H9 (cell line): ENCODE measurements around the gene ALPG. TPM values are rescaled to one million over a fixed set of nuclear protein-coding genes. Genes with fewer than 3 reads are reported as not detected.

Experiments
- DNase-seq: peaks from one replicate; pipeline ENCODE4 v3.0.0-alpha.2; 2017
- H2AFZ ChIP-seq: one replicate; pipeline ENCODE4 v1.6.1; 2013; ENCODE audit warnings: mild to moderate bottlenecking, low read length, control low read depth, moderate library complexity
- H2AK5ac ChIP-seq: 2 replicates; pipeline ENCODE4 v1.6.1; 2013; ENCODE audit warnings: low read length, control low read depth, mixed read lengths; ENCODE audit not compliant: insufficient read length
- H2BK120ac ChIP-seq: one replicate; pipeline ENCODE4 v1.6.1; 2013; ENCODE audit warnings: low read depth, mild to moderate bottlenecking, low read length, control low read depth, inconsistent platforms; ENCODE audit not compliant: poor library complexity, severe bottlenecking
- H2BK12ac ChIP-seq: 2 replicates; pipeline ENCODE4 v1.6.1; 2013; ENCODE audit warnings: low read length, control low read depth, mixed read lengths, low read depth; ENCODE audit not compliant: insufficient read length
- H2BK15ac ChIP-seq: 2 replicates; pipeline ENCODE4 v1.6.1; 2013; ENCODE audit warnings: low read depth, low read length, control low read depth
- H2BK20ac ChIP-seq: one replicate; pipeline ENCODE4 v1.6.1; 2013; ENCODE audit warnings: low read depth, mild to moderate bottlenecking, low read length, control low read depth, inconsistent platforms; ENCODE audit not compliant: poor library complexity, severe bottlenecking
- H2BK5ac ChIP-seq: 2 replicates; pipeline ENCODE4 v1.6.1; 2013; ENCODE audit warnings: low read length, control low read depth, mixed read lengths; ENCODE audit not compliant: insufficient read length
- H3K14ac ChIP-seq: 2 replicates; pipeline ENCODE4 v1.6.1; 2013; ENCODE audit warnings: low read length, control low read depth; ENCODE audit not compliant: insufficient read depth
- H3K18ac ChIP-seq: 2 replicates; pipeline ENCODE4 v1.6.1; 2013; ENCODE audit warnings: low read depth, mild to moderate bottlenecking, mixed read lengths, low read length, control low read depth; ENCODE audit not compliant: insufficient read length
- H3K23ac ChIP-seq: 2 replicates; pipeline ENCODE4 v1.6.1; 2013; ENCODE audit warnings: low read length, control low read depth, mixed read lengths, low read depth; ENCODE audit not compliant: insufficient read length
- H3K23me2 ChIP-seq: 2 replicates; pipeline ENCODE4 v1.6.1; 2013; ENCODE audit warnings: low read depth, mild to moderate bottlenecking, mixed read lengths, low read length, control low read depth; ENCODE audit not compliant: insufficient read length, poor library complexity, severe bottlenecking
- H3K27ac ChIP-seq: 2 replicates; pipeline ENCODE4 v1.5.1; 2013; ENCODE audit warnings: low read length, control low read depth, mixed read lengths, low read depth; ENCODE audit not compliant: insufficient read length
- H3K27me3 ChIP-seq: 2 replicates; pipeline ENCODE4 v1.6.1; 2013; ENCODE audit warnings: low read length, control low read depth, inconsistent platforms; ENCODE audit not compliant: insufficient read depth
- H3K4ac ChIP-seq: 2 replicates; pipeline ENCODE4 v1.6.1; 2013; ENCODE audit warnings: low read depth, mild to moderate bottlenecking, control low read depth, inconsistent platforms, low read length, moderate library complexity
- H3K4me1 ChIP-seq: 2 replicates; pipeline ENCODE4 v1.6.1; 2013; ENCODE audit warnings: low read length, control low read depth, inconsistent platforms; ENCODE audit not compliant: insufficient read depth
- H3K4me2 ChIP-seq: 2 replicates; pipeline ENCODE4 v1.6.1; 2013; ENCODE audit warnings: low read length, control low read depth, mixed read lengths; ENCODE audit not compliant: insufficient read length, insufficient read depth
- H3K56ac ChIP-seq: 2 replicates; pipeline ENCODE4 v1.6.1; 2013; ENCODE audit warnings: low read depth, mild to moderate bottlenecking, mixed read lengths, low read length, control low read depth; ENCODE audit not compliant: insufficient read length
- H3K79me1 ChIP-seq: 2 replicates; pipeline ENCODE4 v1.6.1; 2013; ENCODE audit warnings: low read depth, mild to moderate bottlenecking, moderate library complexity, low read length, control low read depth, inconsistent platforms; ENCODE audit not compliant: insufficient read depth, poor library complexity, severe bottlenecking
- H3K79me2 ChIP-seq: 2 replicates; pipeline ENCODE4 v1.6.1; 2013; ENCODE audit warnings: low read length, control low read depth, inconsistent platforms; ENCODE audit not compliant: insufficient read depth
- H3K9ac ChIP-seq: 2 replicates; pipeline ENCODE4 v1.6.1; 2013; ENCODE audit warnings: low read length, control low read depth, mixed read lengths; ENCODE audit not compliant: insufficient read length; ENCODE audit errors: extremely low read depth
- H3K9me3 ChIP-seq: one replicate; pipeline ENCODE4 v1.6.1; 2013; ENCODE audit warnings: low read depth, low read length, inconsistent platforms; ENCODE audit not compliant: control insufficient read depth
- H3T11ph ChIP-seq: one replicate; pipeline ENCODE4 v1.6.1; 2013; ENCODE audit warnings: mild to moderate bottlenecking, low read length, control low read depth, inconsistent platforms
- H4K20me1 ChIP-seq: one replicate; pipeline ENCODE4 v1.6.1; 2013; ENCODE audit not compliant: control insufficient read depth, insufficient read length, insufficient read depth
- H4K5ac ChIP-seq: 2 replicates; pipeline ENCODE4 v1.6.1; 2013; ENCODE audit warnings: low read depth, mild to moderate bottlenecking, mixed read lengths, low read length, control low read depth; ENCODE audit not compliant: insufficient read length
- H4K8ac ChIP-seq: replicated peaks from 2 replicates; pipeline ENCODE4 v1.6.1; 2013; ENCODE audit warnings: low read length, control low read depth, mixed read lengths, low read depth; ENCODE audit not compliant: insufficient read length
- H4K91ac ChIP-seq: 2 replicates; pipeline ENCODE4 v1.6.1; 2013; ENCODE audit warnings: low read depth, mild to moderate bottlenecking, moderate library complexity, mixed read lengths, low read length, control low read depth; ENCODE audit not compliant: insufficient read length
- H3K27ac Mint-ChIP-seq, 3 experiments: 2 replicates in 2 of 3; 3 replicates in 1 of 3; pipeline ENCODE4 v1.8.0; 2020 to 2021; ENCODE audit warnings: mixed read lengths in 3 of 3, mild to moderate bottlenecking in 1 of 3, moderate library complexity in 1 of 3
- H3K27me3 Mint-ChIP-seq: 2 replicates; pipeline ENCODE4 v1.8.0; 2021; ENCODE audit warnings: low read depth, mild to moderate bottlenecking, moderate library complexity, mixed read lengths
- H3K36me3 Mint-ChIP-seq, 3 experiments: 2 replicates in 2 of 3; 3 replicates in 1 of 3; pipeline ENCODE4 v1.8.0; 2020 to 2021; ENCODE audit warnings: low read depth in 3 of 3, mixed read lengths in 3 of 3; ENCODE audit not compliant: insufficient read depth in 1 of 3
- H3K4me1 Mint-ChIP-seq, 2 experiments: 2 replicates each; pipeline ENCODE4 v1.8.0; 2020; ENCODE audit warnings: mixed read lengths in 2 of 2
- H3K4me3 Mint-ChIP-seq, 2 experiments: 2 replicates in 1 of 2; 3 replicates in 1 of 2; pipeline ENCODE4 v1.8.0; 2020 to 2021; ENCODE audit warnings: mild to moderate bottlenecking in 2 of 2, mixed read lengths in 2 of 2, moderate library complexity in 1 of 2
- H3K9me3 Mint-ChIP-seq, 2 experiments: 2 replicates in 1 of 2; 3 replicates in 1 of 2; pipeline ENCODE4 v1.8.0; 2020; ENCODE audit warnings: mild to moderate bottlenecking in 2 of 2, mixed read lengths in 2 of 2, moderate library complexity in 1 of 2
- WGBS: extraction: QIAGEN DNeasy Blood & Tissue Kit; methylation state at CpG from one replicate; pipeline ENCODE4 v1.1.7; 2013; ENCODE audit warnings: missing lambda C conversion rate, low lambda C conversion rate, mixed read lengths; ENCODE audit not compliant: insufficient read length; ENCODE audit errors: extremely low coverage; 5-methylcytosine and 5-hydroxymethylcytosine counted together
- total RNA-seq: library from RNA; stranded (reverse); gene quantifications from 2 replicates; pipeline ENCODE4 v1.2.1, GENCODE V29; 2021
- TF ChIP-seq, protein P1 (sequence below): fragments of 200-600 bp; sonication (generic); conservative IDR thresholded peaks from 3 replicates; pipeline ENCODE4 v1.8.0; 2021; ENCODE audit warnings: antibody characterized with exemption, mild to moderate bottlenecking

Gene ALPG
- total RNA-seq, 1 experiment from 2014 or later: 1.3 TPM

DNA sequence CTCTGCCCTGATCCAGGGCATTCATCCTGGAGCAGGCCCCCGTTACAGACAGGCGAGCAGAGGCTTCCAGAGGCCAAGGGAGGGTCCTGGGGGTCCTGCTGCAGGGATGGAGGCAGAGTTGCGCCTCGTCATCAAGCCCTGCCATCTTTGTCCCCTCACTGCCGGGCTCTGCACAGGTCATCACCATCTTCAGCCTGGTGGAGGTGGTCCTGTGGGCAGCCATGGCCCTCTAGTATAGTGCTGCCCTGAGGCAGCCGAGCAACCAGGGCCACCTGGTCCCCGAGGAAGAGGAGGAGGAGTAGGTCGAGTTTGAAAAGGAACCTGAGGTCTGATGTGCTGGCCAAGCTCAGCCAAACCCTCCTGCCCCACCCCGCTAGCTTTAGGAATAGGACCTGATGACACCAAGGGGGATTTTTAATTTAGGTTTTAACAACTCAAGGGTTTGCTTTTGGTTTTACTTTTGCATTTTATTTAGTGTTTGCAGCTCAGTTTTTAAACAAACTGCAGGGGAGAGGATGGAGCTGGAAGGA, 40.5 kb downstream of the ALPG start:
- Histone ChIP-seq H4K91ac (no peak overlapping the region), H2BK20ac (no peak overlapping the region), H3K79me2 (no peaks in the 10 kb centered on the region), H3K23ac (no peak overlapping the region), H3K9ac (no peak overlapping the region), H3K27me3 (no peaks in the 10 kb centered on the region), H3K18ac (no peak overlapping the region), H3T11ph (no peak overlapping the region), H4K8ac (no peak overlapping the region), H4K20me1 (no peaks in the 10 kb centered on the region), H2BK120ac (no peak overlapping the region), H3K4me1 (no peaks in the 10 kb centered on the region), H3K14ac (no peak overlapping the region), H2BK5ac (no peak overlapping the region), H3K56ac (no peak overlapping the region), H3K4ac (no peak overlapping the region), H2AFZ (no peak overlapping the region), H2BK15ac (no peak overlapping the region), H4K5ac (no peak overlapping the region), H2AK5ac (no peak overlapping the region), H3K27ac (no peak overlapping the region), H3K23me2 (no peaks in the 10 kb centered on the region), H3K79me1 (no peaks in the 10 kb centered on the region), H2BK12ac (no peak overlapping the region), H3K9me3 (no peaks in the 10 kb centered on the region), H3K4me2 (no peak overlapping the region)
- DNase-seq: no peak
- Mint-ChIP-seq H3K36me3 (no peaks in the 10 kb centered on the region), H3K4me1 (no peaks in the 10 kb centered on the region), H3K27me3 (peaks cover 11% of the 10 kb centered on the region), H3K9me3 (no peaks in the 10 kb centered on the region), H3K27ac (no peak overlapping the region; a peak in 1 of 7 replicates), H3K4me3 (no peak overlapping the region)
- TF ChIP-seq, protein P1, sequence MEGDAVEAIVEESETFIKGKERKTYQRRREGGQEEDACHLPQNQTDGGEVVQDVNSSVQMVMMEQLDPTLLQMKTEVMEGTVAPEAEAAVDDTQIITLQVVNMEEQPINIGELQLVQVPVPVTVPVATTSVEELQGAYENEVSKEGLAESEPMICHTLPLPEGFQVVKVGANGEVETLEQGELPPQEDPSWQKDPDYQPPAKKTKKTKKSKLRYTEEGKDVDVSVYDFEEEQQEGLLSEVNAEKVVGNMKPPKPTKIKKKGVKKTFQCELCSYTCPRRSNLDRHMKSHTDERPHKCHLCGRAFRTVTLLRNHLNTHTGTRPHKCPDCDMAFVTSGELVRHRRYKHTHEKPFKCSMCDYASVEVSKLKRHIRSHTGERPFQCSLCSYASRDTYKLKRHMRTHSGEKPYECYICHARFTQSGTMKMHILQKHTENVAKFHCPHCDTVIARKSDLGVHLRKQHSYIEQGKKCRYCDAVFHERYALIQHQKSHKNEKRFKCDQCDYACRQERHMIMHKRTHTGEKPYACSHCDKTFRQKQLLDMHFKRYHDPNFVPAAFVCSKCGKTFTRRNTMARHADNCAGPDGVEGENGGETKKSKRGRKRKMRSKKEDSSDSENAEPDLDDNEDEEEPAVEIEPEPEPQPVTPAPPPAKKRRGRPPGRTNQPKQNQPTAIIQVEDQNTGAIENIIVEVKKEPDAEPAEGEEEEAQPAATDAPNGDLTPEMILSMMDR: no peak
- no CpG with 5 or more reads among the region's 9 CpGs for WGBS
